COR-L47 (cell line): Measurements from ENCODE around the gene EXOC2.
"Not testable (repeated sequence)": the region's sequence is repeated elsewhere in the genome, so short reads cannot be mapped to it uniquely, and the experiment has no call there.

ENCODE experiments used
- DNase-seq: peaks from one replicate; lab custom pipeline; 2025; lab: John Stamatoyannopoulos, UW

The EXOC2 gene

GRCh38 chr6:680666-681340, 12.1 kb downstream of the EXOC2 start:
- no peak for DNase-seq

- no peak for DNase-seq
Observed at GRCh38 chr6:680251-680650, 12.7 kb downstream of the EXOC2 start.

GRCh38 chr6:679282-679681, 13.7 kb downstream of the EXOC2 start:
- DNase-seq = no peak

- DNase-seq = no peak
Observed at GRCh38 chr6:678520-678919, 14.4 kb downstream of the EXOC2 start.

- no peak for DNase-seq
Observed at GRCh38 chr6:677919-678318, 15.0 kb downstream of the EXOC2 start.

- DNase-seq = no peak
Observed at GRCh38 chr6:674956-675355, 18.0 kb downstream of the EXOC2 start.

- no peak for DNase-seq
Observed at GRCh38 chr6:674406-674805, 18.5 kb downstream of the EXOC2 start.

- no peak for DNase-seq
Observed at GRCh38 chr6:667253-667927, 25.5 kb downstream of the EXOC2 start.

- no peak for DNase-seq
Observed at GRCh38 chr6:665403-666267, 27.3 kb downstream of the EXOC2 start.

- DNase-seq = not testable (repeated sequence)
Observed at GRCh38 chr6:663788-664187, 29.2 kb downstream of the EXOC2 start.

- no peak for DNase-seq
Observed at GRCh38 chr6:659716-660581, 33.0 kb downstream of the EXOC2 start.

GRCh38 chr6:658244-658643, 34.7 kb downstream of the EXOC2 start:
- DNase-seq = no peak

- DNase-seq = no peak
Observed at GRCh38 chr6:657743-658142, 35.2 kb downstream of the EXOC2 start.

GRCh38 chr6:656460-657252, 36.3 kb downstream of the EXOC2 start, which contains the start of gene HUS1B:
Gene HUS1B, minus strand, starts transcription at chr6:657100. Its CDS starts 156 bp downstream, at chr6:656944.
- no peak for DNase-seq

GRCh38 chr6:654136-654535, 38.8 kb downstream of the EXOC2 start:
- no peak for DNase-seq

GRCh38 chr6:652865-653264, 40.1 kb downstream of the EXOC2 start:
- DNase-seq = no peak

GRCh38 chr6:650098-650497, 42.8 kb downstream of the EXOC2 start:
- DNase-seq = no peak

GRCh38 chr6:642805-643204, 50.1 kb downstream of the EXOC2 start:
- DNase-seq = no peak

GRCh38 chr6:641225-641985, 51.5 kb downstream of the EXOC2 start:
- DNase-seq = no peak

GRCh38 chr6:636488-636887, 56.5 kb downstream of the EXOC2 start:
- no peak for DNase-seq
